GM23338 (cell line): Measurements from ENCODE around the gene DYSF. TPM values are rescaled to one million over a fixed set of nuclear protein-coding genes. Genes with fewer than 3 reads are reported as not detected.

ENCODE experiments used
- ATAC-seq: fragments of 200-7000 bp; cut with Tn5 transposase; 3 replicates; pipeline ENCODE4 v1.9.1; 2020
- DNase-seq: peaks from one replicate; pipeline ENCODE4 v3.0.0-alpha.2; 2015; ENCODE audit warnings: low spot score
- H2AFZ ChIP-seq: fragments of 200-600 bp; sonication (generic); 2 replicates; pipeline ENCODE4 v1.8.0; 2016; ENCODE audit warnings: antibody characterized with exemption, mild to moderate bottlenecking, moderate library complexity
- H3F3A ChIP-seq: fragments of 200-600 bp; sonication (generic); replicated peaks from 2 replicates; pipeline ENCODE4 v1.8.0; 2017; ENCODE audit warnings: antibody characterized with exemption, mixed run types, low read depth
- H3K27ac ChIP-seq: fragments of 200-600 bp; sonication (generic); 2 replicates; pipeline ENCODE4 v1.6.1; 2016; ENCODE audit warnings: low read depth
- H3K27me3 ChIP-seq: fragments of 200-600 bp; sonication (generic); 2 replicates; pipeline ENCODE4 v1.8.0; 2016; ENCODE audit warnings: mild to moderate bottlenecking, mixed run types, moderate library complexity; ENCODE audit not compliant: insufficient read depth
- H3K36me3 ChIP-seq: fragments of 200-600 bp; sonication (generic); 2 replicates; pipeline ENCODE4 v1.8.0; 2016; ENCODE audit warnings: mild to moderate bottlenecking; ENCODE audit not compliant: insufficient read depth
- H3K4me1 ChIP-seq: fragments of 200-600 bp; sonication (generic); 2 replicates; pipeline ENCODE4 v1.8.0; 2016; ENCODE audit warnings: mild to moderate bottlenecking, moderate library complexity; ENCODE audit not compliant: insufficient read depth
- H3K4me2 ChIP-seq: fragments of 200-600 bp; sonication (generic); 2 replicates; pipeline ENCODE4 v1.7.1; 2017; ENCODE audit warnings: mixed run types
- H3K4me3 ChIP-seq: fragments of 200-600 bp; sonication (generic); 2 replicates; pipeline ENCODE4 v1.6.1; 2016; ENCODE audit warnings: mixed run types
- H3K79me2 ChIP-seq: fragments of 200-600 bp; sonication (generic); replicated peaks from 2 replicates; pipeline ENCODE4 v1.8.0; 2017; ENCODE audit warnings: mild to moderate bottlenecking; ENCODE audit not compliant: insufficient read depth
- H3K9me2 ChIP-seq: fragments of 200-600 bp; sonication (generic); 2 replicates; pipeline ENCODE4 v1.8.0; 2017; ENCODE audit not compliant: insufficient read depth
- H4K20me1 ChIP-seq: fragments of 200-600 bp; sonication (generic); replicated peaks from 2 replicates; pipeline ENCODE4 v1.8.0; 2017; ENCODE audit warnings: mild to moderate bottlenecking; ENCODE audit not compliant: insufficient read depth
- H3K27ac Mint-ChIP-seq: 2 replicates; pipeline ENCODE4 v1.8.0; 2020; ENCODE audit warnings: inconsistent platforms, mild to moderate bottlenecking, moderate library complexity, mixed read lengths
- H3K27me3 Mint-ChIP-seq: 3 replicates; pipeline ENCODE4 v1.8.0; 2022; ENCODE audit warnings: low read depth, mild to moderate bottlenecking, moderate library complexity, mixed read lengths, inconsistent platforms; ENCODE audit not compliant: insufficient read depth, poor library complexity
- H3K36me3 Mint-ChIP-seq: 3 replicates; pipeline ENCODE4 v1.8.0; 2021; ENCODE audit warnings: low read depth, mild to moderate bottlenecking, inconsistent platforms, moderate library complexity, mixed read lengths
- H3K4me1 Mint-ChIP-seq: 3 replicates; pipeline ENCODE4 v1.8.0; 2020; ENCODE audit warnings: mild to moderate bottlenecking, inconsistent platforms, mixed read lengths
- H3K4me3 Mint-ChIP-seq: 3 replicates; pipeline ENCODE4 v1.8.0; 2021; ENCODE audit warnings: moderate library complexity, mild to moderate bottlenecking, inconsistent platforms, mixed read lengths
- H3K9me3 Mint-ChIP-seq: 3 replicates; pipeline ENCODE4 v1.8.0; 2020; ENCODE audit warnings: moderate library complexity, mild to moderate bottlenecking, inconsistent platforms, mixed read lengths
- EZH2 ChIP-seq: fragments of 200-600 bp; sonication (generic); IDR thresholded peaks from one replicate; pipeline ENCODE4 v1.8.0; 2017; ENCODE audit warnings: antibody characterized with exemption, mild to moderate bottlenecking, low read depth; ENCODE audit not compliant: unreplicated experiment
- EZH2phosphoT487 ChIP-seq: fragments of 200-600 bp; sonication (generic); IDR thresholded peaks from one replicate; pipeline ENCODE4 v1.8.1; 2018; ENCODE audit warnings: antibody characterized with exemption; ENCODE audit not compliant: unreplicated experiment
- POLR2AphosphoS5 ChIP-seq: IDR thresholded peaks from 2 replicates; pipeline ENCODE4 v1.6.1; 2016; ENCODE audit warnings: antibody characterized with exemption, low read depth
- REST ChIP-seq: IDR thresholded peaks from one replicate; pipeline ENCODE4 v1.6.1; 2018; ENCODE audit warnings: antibody characterized with exemption; ENCODE audit not compliant: unreplicated experiment
- STAT1 ChIP-seq: IDR thresholded peaks from one replicate; pipeline ENCODE4 v1.6.1; 2016; ENCODE audit warnings: antibody characterized with exemption; ENCODE audit not compliant: unreplicated experiment
- ZNF114 ChIP-seq: fragments of 250-450 bp; sonication (Bioruptor Pico); IDR thresholded peaks from 2 replicates; pipeline ENCODE4 v1.5.0; 2020; ENCODE audit warnings: mild to moderate bottlenecking, moderate library complexity
- ZNF331 ChIP-seq: fragments of 250-450 bp; sonication (Bioruptor Pico); IDR thresholded peaks from 2 replicates; pipeline ENCODE4 v1.5.0; 2020; ENCODE audit warnings: low read depth, mild to moderate bottlenecking, moderate library complexity
- polyA plus RNA-seq: library from polyadenylated mRNA; unstranded; fragments of >200 nt; fragmentation: Nextera tagmentation; extraction: Ambion mirVana; gene quantifications from 2 replicates; pipeline ENCODE4 v1.2.1, GENCODE V29; 2016
- total RNA-seq: library from RNA; depleted of rRNA; stranded (reverse); fragments of >200 nt; shearing (Covaris generic); gene quantifications from 2 replicates; pipeline ENCODE4 v1.2.3, GENCODE V29; 2014
- TF ChIP-seq, protein P1 (sequence below), 2 experiments: fragments of 200-600 bp in 1 of 2; sonication (generic) in 1 of 2; conservative IDR thresholded peaks; 2 replicates each; pipeline versions ENCODE4 v1.5.1 to v1.6.1; 2016 to 2017; ENCODE audit warnings: antibody characterized with exemption in 2 of 2, low read depth in 2 of 2, mild to moderate bottlenecking in 2 of 2, moderate library complexity in 1 of 2
- TF ChIP-seq, protein P2 (sequence below): fragments of 250-450 bp; sonication (Bioruptor Pico); IDR thresholded peaks from 2 replicates; pipeline ENCODE4 v1.5.0; 2020; ENCODE audit warnings: mild to moderate bottlenecking, moderate library complexity

Gene DYSF
- total and polyA plus RNA-seq, 2 experiments from 2014 or later: 7.3 to 21.3 TPM

GRCh38 chr2:71702071-71702970, 249.0 kb downstream of the DYSF start:
- no peaks in the 10 kb centered on the region for H3F3A ChIP-seq
- Mint-ChIP-seq H3K4me1 (peaks cover 3% of the 10 kb centered on the region; the same call in 1 of the 3 replicates), H3K27me3 (peaks cover 19% of the 10 kb centered on the region), H3K4me3 (no peak overlapping the region), H3K36me3 (no peaks in the 10 kb centered on the region; the same call in 2 of the 3 replicates), H3K27ac (no peak overlapping the region), H3K9me3 (peaks cover 9% of the 10 kb centered on the region; the same call in 1 of the 3 replicates)
- ATAC-seq: no peak
- H3K79me2 ChIP-seq: no peaks in the 10 kb centered on the region
- no peaks in the 10 kb centered on the region for H3K9me2 ChIP-seq
- H3K4me2 ChIP-seq: no peak overlapping the region
- no peaks in the 10 kb centered on the region for H3K4me1 ChIP-seq
- no peak overlapping the region for H3K27ac ChIP-seq
- H3K4me3 ChIP-seq: no peak overlapping the region
- no peak for DNase-seq
- H3K27me3 ChIP-seq: no peaks in the 10 kb centered on the region
- H2AFZ ChIP-seq: no peak overlapping the region
- no peaks in the 10 kb centered on the region for H4K20me1 ChIP-seq
- no peak for TF ChIP-seq EZH2phosphoT487
- no peak for TF ChIP-seq ZNF331 (CRISPR knock-in tag)
- TF ChIP-seq ZNF114 (CRISPR knock-in tag): no peak
- no peak for TF ChIP-seq EZH2
- TF ChIP-seq, protein P1, sequence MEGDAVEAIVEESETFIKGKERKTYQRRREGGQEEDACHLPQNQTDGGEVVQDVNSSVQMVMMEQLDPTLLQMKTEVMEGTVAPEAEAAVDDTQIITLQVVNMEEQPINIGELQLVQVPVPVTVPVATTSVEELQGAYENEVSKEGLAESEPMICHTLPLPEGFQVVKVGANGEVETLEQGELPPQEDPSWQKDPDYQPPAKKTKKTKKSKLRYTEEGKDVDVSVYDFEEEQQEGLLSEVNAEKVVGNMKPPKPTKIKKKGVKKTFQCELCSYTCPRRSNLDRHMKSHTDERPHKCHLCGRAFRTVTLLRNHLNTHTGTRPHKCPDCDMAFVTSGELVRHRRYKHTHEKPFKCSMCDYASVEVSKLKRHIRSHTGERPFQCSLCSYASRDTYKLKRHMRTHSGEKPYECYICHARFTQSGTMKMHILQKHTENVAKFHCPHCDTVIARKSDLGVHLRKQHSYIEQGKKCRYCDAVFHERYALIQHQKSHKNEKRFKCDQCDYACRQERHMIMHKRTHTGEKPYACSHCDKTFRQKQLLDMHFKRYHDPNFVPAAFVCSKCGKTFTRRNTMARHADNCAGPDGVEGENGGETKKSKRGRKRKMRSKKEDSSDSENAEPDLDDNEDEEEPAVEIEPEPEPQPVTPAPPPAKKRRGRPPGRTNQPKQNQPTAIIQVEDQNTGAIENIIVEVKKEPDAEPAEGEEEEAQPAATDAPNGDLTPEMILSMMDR (conservative IDR thresholded peaks at IDR 0.05; ENCODE audit: low read depth in 2 of 2): no peak
- no peak for TF ChIP-seq STAT1
- no peak for TF ChIP-seq POLR2AphosphoS5
- TF ChIP-seq REST: no peak
- TF ChIP-seq, protein P2, sequence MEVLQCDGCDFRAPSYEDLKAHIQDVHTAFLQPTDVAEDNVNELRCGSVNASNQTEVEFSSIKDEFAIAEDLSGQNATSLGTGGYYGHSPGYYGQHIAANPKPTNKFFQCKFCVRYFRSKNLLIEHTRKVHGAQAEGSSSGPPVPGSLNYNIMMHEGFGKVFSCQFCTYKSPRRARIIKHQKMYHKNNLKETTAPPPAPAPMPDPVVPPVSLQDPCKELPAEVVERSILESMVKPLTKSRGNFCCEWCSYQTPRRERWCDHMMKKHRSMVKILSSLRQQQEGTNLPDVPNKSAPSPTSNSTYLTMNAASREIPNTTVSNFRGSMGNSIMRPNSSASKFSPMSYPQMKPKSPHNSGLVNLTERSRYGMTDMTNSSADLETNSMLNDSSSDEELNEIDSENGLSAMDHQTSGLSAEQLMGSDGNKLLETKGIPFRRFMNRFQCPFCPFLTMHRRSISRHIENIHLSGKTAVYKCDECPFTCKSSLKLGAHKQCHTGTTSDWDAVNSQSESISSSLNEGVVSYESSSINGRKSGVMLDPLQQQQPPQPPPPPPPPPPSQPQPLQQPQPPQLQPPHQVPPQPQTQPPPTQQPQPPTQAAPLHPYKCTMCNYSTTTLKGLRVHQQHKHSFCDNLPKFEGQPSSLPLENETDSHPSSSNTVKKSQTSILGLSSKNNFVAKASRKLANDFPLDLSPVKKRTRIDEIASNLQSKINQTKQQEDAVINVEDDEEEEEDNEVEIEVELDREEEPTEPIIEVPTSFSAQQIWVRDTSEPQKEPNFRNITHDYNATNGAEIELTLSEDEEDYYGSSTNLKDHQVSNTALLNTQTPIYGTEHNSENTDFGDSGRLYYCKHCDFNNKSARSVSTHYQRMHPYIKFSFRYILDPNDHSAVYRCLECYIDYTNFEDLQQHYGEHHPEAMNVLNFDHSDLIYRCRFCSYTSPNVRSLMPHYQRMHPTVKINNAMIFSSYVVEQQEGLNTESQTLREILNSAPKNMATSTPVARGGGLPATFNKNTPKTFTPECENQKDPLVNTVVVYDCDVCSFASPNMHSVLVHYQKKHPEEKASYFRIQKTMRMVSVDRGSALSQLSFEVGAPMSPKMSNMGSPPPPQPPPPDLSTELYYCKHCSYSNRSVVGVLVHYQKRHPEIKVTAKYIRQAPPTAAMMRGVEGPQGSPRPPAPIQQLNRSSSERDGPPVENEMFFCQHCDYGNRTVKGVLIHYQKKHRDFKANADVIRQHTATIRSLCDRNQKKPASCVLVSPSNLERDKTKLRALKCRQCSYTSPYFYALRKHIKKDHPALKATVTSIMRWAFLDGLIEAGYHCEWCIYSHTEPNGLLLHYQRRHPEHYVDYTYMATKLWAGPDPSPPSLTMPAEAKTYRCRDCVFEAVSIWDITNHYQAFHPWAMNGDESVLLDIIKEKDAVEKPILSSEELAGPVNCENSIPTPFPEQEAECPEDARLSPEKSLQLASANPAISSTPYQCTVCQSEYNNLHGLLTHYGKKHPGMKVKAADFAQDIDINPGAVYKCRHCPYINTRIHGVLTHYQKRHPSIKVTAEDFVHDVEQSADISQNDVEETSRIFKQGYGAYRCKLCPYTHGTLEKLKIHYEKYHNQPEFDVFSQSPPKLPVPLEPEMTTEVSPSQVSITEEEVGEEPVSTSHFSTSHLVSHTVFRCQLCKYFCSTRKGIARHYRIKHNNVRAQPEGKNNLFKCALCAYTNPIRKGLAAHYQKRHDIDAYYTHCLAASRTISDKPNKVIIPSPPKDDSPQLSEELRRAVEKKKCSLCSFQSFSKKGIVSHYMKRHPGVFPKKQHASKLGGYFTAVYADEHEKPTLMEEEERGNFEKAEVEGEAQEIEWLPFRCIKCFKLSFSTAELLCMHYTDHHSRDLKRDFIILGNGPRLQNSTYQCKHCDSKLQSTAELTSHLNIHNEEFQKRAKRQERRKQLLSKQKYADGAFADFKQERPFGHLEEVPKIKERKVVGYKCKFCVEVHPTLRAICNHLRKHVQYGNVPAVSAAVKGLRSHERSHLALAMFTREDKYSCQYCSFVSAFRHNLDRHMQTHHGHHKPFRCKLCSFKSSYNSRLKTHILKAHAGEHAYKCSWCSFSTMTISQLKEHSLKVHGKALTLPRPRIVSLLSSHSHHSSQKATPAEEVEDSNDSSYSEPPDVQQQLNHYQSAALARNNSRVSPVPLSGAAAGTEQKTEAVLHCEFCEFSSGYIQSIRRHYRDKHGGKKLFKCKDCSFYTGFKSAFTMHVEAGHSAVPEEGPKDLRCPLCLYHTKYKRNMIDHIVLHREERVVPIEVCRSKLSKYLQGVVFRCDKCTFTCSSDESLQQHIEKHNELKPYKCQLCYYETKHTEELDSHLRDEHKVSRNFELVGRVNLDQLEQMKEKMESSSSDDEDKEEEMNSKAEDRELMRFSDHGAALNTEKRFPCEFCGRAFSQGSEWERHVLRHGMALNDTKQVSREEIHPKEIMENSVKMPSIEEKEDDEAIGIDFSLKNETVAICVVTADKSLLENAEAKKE (CRISPR knock-in tag): no peak
- H3K36me3 ChIP-seq: no peaks in the 10 kb centered on the region
